H9 (cell line): ENCODE data around the gene CHCHD3. TPM values are rescaled to one million over a fixed set of nuclear protein-coding genes. Genes with fewer than 3 reads are reported as not detected.
A peak's percentile ranks its signal among the peaks of the same experiment; 100 is the strongest.

Source experiments
- DNase-seq: peaks from one replicate; pipeline ENCODE4 v3.0.0-alpha.2; 2017
- H2AFZ ChIP-seq: one replicate; pipeline ENCODE4 v1.6.1; 2013; ENCODE audit warnings: mild to moderate bottlenecking, low read length, control low read depth, moderate library complexity
- H2AK5ac ChIP-seq: 2 replicates; pipeline ENCODE4 v1.6.1; 2013; ENCODE audit warnings: low read length, control low read depth, mixed read lengths; ENCODE audit not compliant: insufficient read length
- H2BK120ac ChIP-seq: one replicate; pipeline ENCODE4 v1.6.1; 2013; ENCODE audit warnings: low read depth, mild to moderate bottlenecking, low read length, control low read depth, inconsistent platforms; ENCODE audit not compliant: poor library complexity, severe bottlenecking
- H2BK12ac ChIP-seq: 2 replicates; pipeline ENCODE4 v1.6.1; 2013; ENCODE audit warnings: low read length, control low read depth, mixed read lengths, low read depth; ENCODE audit not compliant: insufficient read length
- H2BK15ac ChIP-seq: 2 replicates; pipeline ENCODE4 v1.6.1; 2013; ENCODE audit warnings: low read depth, low read length, control low read depth
- H2BK20ac ChIP-seq: one replicate; pipeline ENCODE4 v1.6.1; 2013; ENCODE audit warnings: low read depth, mild to moderate bottlenecking, low read length, control low read depth, inconsistent platforms; ENCODE audit not compliant: poor library complexity, severe bottlenecking
- H2BK5ac ChIP-seq: 2 replicates; pipeline ENCODE4 v1.6.1; 2013; ENCODE audit warnings: low read length, control low read depth, mixed read lengths; ENCODE audit not compliant: insufficient read length
- H3K14ac ChIP-seq: 2 replicates; pipeline ENCODE4 v1.6.1; 2013; ENCODE audit warnings: low read length, control low read depth; ENCODE audit not compliant: insufficient read depth
- H3K18ac ChIP-seq: 2 replicates; pipeline ENCODE4 v1.6.1; 2013; ENCODE audit warnings: low read depth, mild to moderate bottlenecking, mixed read lengths, low read length, control low read depth; ENCODE audit not compliant: insufficient read length
- H3K23ac ChIP-seq: 2 replicates; pipeline ENCODE4 v1.6.1; 2013; ENCODE audit warnings: low read length, control low read depth, mixed read lengths, low read depth; ENCODE audit not compliant: insufficient read length
- H3K23me2 ChIP-seq: 2 replicates; pipeline ENCODE4 v1.6.1; 2013; ENCODE audit warnings: low read depth, mild to moderate bottlenecking, mixed read lengths, low read length, control low read depth; ENCODE audit not compliant: insufficient read length, poor library complexity, severe bottlenecking
- H3K27ac ChIP-seq: 2 replicates; pipeline ENCODE4 v1.5.1; 2013; ENCODE audit warnings: low read length, control low read depth, mixed read lengths, low read depth; ENCODE audit not compliant: insufficient read length
- H3K27me3 ChIP-seq: 2 replicates; pipeline ENCODE4 v1.6.1; 2013; ENCODE audit warnings: low read length, control low read depth, inconsistent platforms; ENCODE audit not compliant: insufficient read depth
- H3K4ac ChIP-seq: 2 replicates; pipeline ENCODE4 v1.6.1; 2013; ENCODE audit warnings: low read depth, mild to moderate bottlenecking, control low read depth, inconsistent platforms, low read length, moderate library complexity
- H3K4me1 ChIP-seq: 2 replicates; pipeline ENCODE4 v1.6.1; 2013; ENCODE audit warnings: low read length, control low read depth, inconsistent platforms; ENCODE audit not compliant: insufficient read depth
- H3K4me2 ChIP-seq: 2 replicates; pipeline ENCODE4 v1.6.1; 2013; ENCODE audit warnings: low read length, control low read depth, mixed read lengths; ENCODE audit not compliant: insufficient read length, insufficient read depth
- H3K56ac ChIP-seq: 2 replicates; pipeline ENCODE4 v1.6.1; 2013; ENCODE audit warnings: low read depth, mild to moderate bottlenecking, mixed read lengths, low read length, control low read depth; ENCODE audit not compliant: insufficient read length
- H3K79me1 ChIP-seq: 2 replicates; pipeline ENCODE4 v1.6.1; 2013; ENCODE audit warnings: low read depth, mild to moderate bottlenecking, moderate library complexity, low read length, control low read depth, inconsistent platforms; ENCODE audit not compliant: insufficient read depth, poor library complexity, severe bottlenecking
- H3K79me2 ChIP-seq: 2 replicates; pipeline ENCODE4 v1.6.1; 2013; ENCODE audit warnings: low read length, control low read depth, inconsistent platforms; ENCODE audit not compliant: insufficient read depth
- H3K9ac ChIP-seq: 2 replicates; pipeline ENCODE4 v1.6.1; 2013; ENCODE audit warnings: low read length, control low read depth, mixed read lengths; ENCODE audit not compliant: insufficient read length; ENCODE audit errors: extremely low read depth
- H3K9me3 ChIP-seq: one replicate; pipeline ENCODE4 v1.6.1; 2013; ENCODE audit warnings: low read depth, low read length, inconsistent platforms; ENCODE audit not compliant: control insufficient read depth
- H3T11ph ChIP-seq: one replicate; pipeline ENCODE4 v1.6.1; 2013; ENCODE audit warnings: mild to moderate bottlenecking, low read length, control low read depth, inconsistent platforms
- H4K20me1 ChIP-seq: one replicate; pipeline ENCODE4 v1.6.1; 2013; ENCODE audit not compliant: control insufficient read depth, insufficient read length, insufficient read depth
- H4K5ac ChIP-seq: 2 replicates; pipeline ENCODE4 v1.6.1; 2013; ENCODE audit warnings: low read depth, mild to moderate bottlenecking, mixed read lengths, low read length, control low read depth; ENCODE audit not compliant: insufficient read length
- H4K8ac ChIP-seq: replicated peaks from 2 replicates; pipeline ENCODE4 v1.6.1; 2013; ENCODE audit warnings: low read length, control low read depth, mixed read lengths, low read depth; ENCODE audit not compliant: insufficient read length
- H4K91ac ChIP-seq: 2 replicates; pipeline ENCODE4 v1.6.1; 2013; ENCODE audit warnings: low read depth, mild to moderate bottlenecking, moderate library complexity, mixed read lengths, low read length, control low read depth; ENCODE audit not compliant: insufficient read length
- H3K27ac Mint-ChIP-seq, 3 experiments: 2 replicates in 2 of 3; 3 replicates in 1 of 3; pipeline ENCODE4 v1.8.0; 2020 to 2021; ENCODE audit warnings: mixed read lengths in 3 of 3, mild to moderate bottlenecking in 1 of 3, moderate library complexity in 1 of 3
- H3K27me3 Mint-ChIP-seq: 2 replicates; pipeline ENCODE4 v1.8.0; 2021; ENCODE audit warnings: low read depth, mild to moderate bottlenecking, moderate library complexity, mixed read lengths
- H3K36me3 Mint-ChIP-seq, 3 experiments: 2 replicates in 2 of 3; 3 replicates in 1 of 3; pipeline ENCODE4 v1.8.0; 2020 to 2021; ENCODE audit warnings: low read depth in 3 of 3, mixed read lengths in 3 of 3; ENCODE audit not compliant: insufficient read depth in 1 of 3
- H3K4me1 Mint-ChIP-seq, 2 experiments: 2 replicates each; pipeline ENCODE4 v1.8.0; 2020; ENCODE audit warnings: mixed read lengths in 2 of 2
- H3K4me3 Mint-ChIP-seq, 2 experiments: 2 replicates in 1 of 2; 3 replicates in 1 of 2; pipeline ENCODE4 v1.8.0; 2020 to 2021; ENCODE audit warnings: mild to moderate bottlenecking in 2 of 2, mixed read lengths in 2 of 2, moderate library complexity in 1 of 2
- H3K9me3 Mint-ChIP-seq, 2 experiments: 2 replicates in 1 of 2; 3 replicates in 1 of 2; pipeline ENCODE4 v1.8.0; 2020; ENCODE audit warnings: mild to moderate bottlenecking in 2 of 2, mixed read lengths in 2 of 2, moderate library complexity in 1 of 2
- WGBS: extraction: QIAGEN DNeasy Blood & Tissue Kit; methylation state at CpG from one replicate; pipeline ENCODE4 v1.1.7; 2013; ENCODE audit warnings: missing lambda C conversion rate, low lambda C conversion rate, mixed read lengths; ENCODE audit not compliant: insufficient read length; ENCODE audit errors: extremely low coverage; 5-methylcytosine and 5-hydroxymethylcytosine counted together
- total RNA-seq: library from RNA; stranded (reverse); gene quantifications from 2 replicates; pipeline ENCODE4 v1.2.1, GENCODE V29; 2021
- TF ChIP-seq, protein P1 (sequence below): fragments of 200-600 bp; sonication (generic); conservative IDR thresholded peaks from 3 replicates; pipeline ENCODE4 v1.8.0; 2021; ENCODE audit warnings: antibody characterized with exemption, mild to moderate bottlenecking

Gene CHCHD3
- total RNA-seq, 1 experiment from 2014 or later, result 104 TPM

DNA sequence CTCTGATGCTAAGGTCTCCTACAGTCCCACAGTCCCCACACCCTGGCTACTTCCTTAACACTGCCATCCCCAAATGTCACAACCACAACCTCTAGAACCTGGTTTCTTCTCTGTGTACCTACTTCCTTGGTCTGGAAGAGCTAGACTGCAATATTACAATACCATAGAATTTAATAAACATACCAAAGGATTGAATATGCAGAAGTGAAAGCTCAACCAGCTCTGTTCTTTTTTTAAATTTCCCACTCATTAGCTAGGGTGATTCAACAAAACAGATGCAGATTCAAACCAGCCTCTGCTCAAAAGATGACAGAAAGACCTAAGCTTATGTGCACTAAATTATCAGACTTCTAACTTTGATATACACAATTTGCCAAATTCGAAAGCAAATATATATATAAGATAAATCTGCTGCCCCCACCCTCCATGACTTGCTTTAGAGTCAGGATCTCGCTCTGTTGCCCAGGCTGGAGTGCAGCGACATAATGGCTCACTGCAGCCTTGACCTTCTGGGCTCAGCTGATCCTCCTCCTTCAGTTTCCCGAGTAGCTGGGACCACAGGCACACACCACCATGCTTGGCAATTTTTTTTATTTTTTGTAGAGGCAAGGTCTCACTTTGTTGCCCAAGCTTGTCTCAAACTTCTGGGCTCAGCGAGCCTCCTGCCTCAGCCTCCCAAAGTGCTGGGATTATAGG, 212.6 kb downstream of the CHCHD3 start:
- H2BK12ac ChIP-seq, result no peak overlapping the region
- no peak overlapping the region for H3K18ac ChIP-seq
- no peaks in the 10 kb centered on the region for H3K27me3 Mint-ChIP-seq
- no peak overlapping the region for H2BK20ac ChIP-seq
- H3K27ac ChIP-seq, result no peak overlapping the region
- H4K91ac ChIP-seq, result no peak overlapping the region
- no peak overlapping the region for H3K23ac ChIP-seq
- H3K4me1 ChIP-seq, result 0 out of 2 replicates have a peak, but pooled peaks cover 3% of the 10 kb centered on the region
- no peak overlapping the region for H3K9ac ChIP-seq
- H3K4me3 Mint-ChIP-seq, result no peak overlapping the region
- no peak overlapping the region for H4K8ac ChIP-seq
- no peaks in the 10 kb centered on the region for H4K20me1 ChIP-seq
- no peak for DNase-seq
- H3K4me2 ChIP-seq, result no peak overlapping the region
- H4K5ac ChIP-seq, result no peak overlapping the region
- no CpG with 5 or more reads among the region's 5 CpGs for WGBS
- H3K79me2 ChIP-seq, result no peaks in the 10 kb centered on the region
- H2BK120ac ChIP-seq, result no peak overlapping the region
- no peak overlapping the region for H2AK5ac ChIP-seq
- H3K9me3 Mint-ChIP-seq, result peaks cover 0 to 2% of the 10 kb centered on the region in 2 experiments; a peak in 2 of 5 replicates
- peaks cover 0 to 8% (median under 1%) of the 10 kb centered on the region in 3 experiments; a peak in 3 of 7 replicates for H3K36me3 Mint-ChIP-seq
- H3K56ac ChIP-seq, result no peak overlapping the region
- no peak overlapping the region for H2BK5ac ChIP-seq
- H3K4ac ChIP-seq, result no peak overlapping the region
- H3K4me1 Mint-ChIP-seq, result peaks cover 5% of the 10 kb centered on the region in 2 experiments; a peak in 2 of 4 replicates
- TF ChIP-seq, protein P1, sequence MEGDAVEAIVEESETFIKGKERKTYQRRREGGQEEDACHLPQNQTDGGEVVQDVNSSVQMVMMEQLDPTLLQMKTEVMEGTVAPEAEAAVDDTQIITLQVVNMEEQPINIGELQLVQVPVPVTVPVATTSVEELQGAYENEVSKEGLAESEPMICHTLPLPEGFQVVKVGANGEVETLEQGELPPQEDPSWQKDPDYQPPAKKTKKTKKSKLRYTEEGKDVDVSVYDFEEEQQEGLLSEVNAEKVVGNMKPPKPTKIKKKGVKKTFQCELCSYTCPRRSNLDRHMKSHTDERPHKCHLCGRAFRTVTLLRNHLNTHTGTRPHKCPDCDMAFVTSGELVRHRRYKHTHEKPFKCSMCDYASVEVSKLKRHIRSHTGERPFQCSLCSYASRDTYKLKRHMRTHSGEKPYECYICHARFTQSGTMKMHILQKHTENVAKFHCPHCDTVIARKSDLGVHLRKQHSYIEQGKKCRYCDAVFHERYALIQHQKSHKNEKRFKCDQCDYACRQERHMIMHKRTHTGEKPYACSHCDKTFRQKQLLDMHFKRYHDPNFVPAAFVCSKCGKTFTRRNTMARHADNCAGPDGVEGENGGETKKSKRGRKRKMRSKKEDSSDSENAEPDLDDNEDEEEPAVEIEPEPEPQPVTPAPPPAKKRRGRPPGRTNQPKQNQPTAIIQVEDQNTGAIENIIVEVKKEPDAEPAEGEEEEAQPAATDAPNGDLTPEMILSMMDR, result no peak
- no peaks in the 10 kb centered on the region for H3K79me1 ChIP-seq
- H3K14ac ChIP-seq, result no peak overlapping the region
- H3K23me2 ChIP-seq, result no peaks in the 10 kb centered on the region
- no peak overlapping the region for H2AFZ ChIP-seq
- no peak overlapping the region for H2BK15ac ChIP-seq
- H3K27ac Mint-ChIP-seq, result peak overlapping the region in 1 of 3 experiments; percentile 36; a peak in 1 of 7 replicates
- H3K27me3 ChIP-seq, result no peaks in the 10 kb centered on the region
- H3T11ph ChIP-seq, result no peak overlapping the region
- no peaks in the 10 kb centered on the region for H3K9me3 ChIP-seq
